GM23338 (cell line): ENCODE measurements around the gene ZNF440.

Source experiments
- CREB1 ChIP-seq: fragments of 250-450 bp; sonication (Bioruptor Pico); IDR thresholded peaks from 2 replicates; pipeline ENCODE4 v1.5.0; 2020; ENCODE audit warnings: low read depth, mild to moderate bottlenecking, moderate library complexity
- ETS1 ChIP-seq: IDR thresholded peaks from 2 replicates; pipeline ENCODE4 v1.6.1; 2016; ENCODE audit warnings: antibody characterized with exemption
- EZH2 ChIP-seq: fragments of 200-600 bp; sonication (generic); IDR thresholded peaks from one replicate; pipeline ENCODE4 v1.8.0; 2017; ENCODE audit warnings: antibody characterized with exemption, mild to moderate bottlenecking, low read depth; ENCODE audit not compliant: unreplicated experiment
- EZH2phosphoT487 ChIP-seq: fragments of 200-600 bp; sonication (generic); IDR thresholded peaks from one replicate; pipeline ENCODE4 v1.8.1; 2018; ENCODE audit warnings: antibody characterized with exemption; ENCODE audit not compliant: unreplicated experiment
- POLR2AphosphoS5 ChIP-seq: IDR thresholded peaks from 2 replicates; pipeline ENCODE4 v1.6.1; 2016; ENCODE audit warnings: antibody characterized with exemption, low read depth
- ZNF114 ChIP-seq: fragments of 250-450 bp; sonication (Bioruptor Pico); IDR thresholded peaks from 2 replicates; pipeline ENCODE4 v1.5.0; 2020; ENCODE audit warnings: mild to moderate bottlenecking, moderate library complexity
- ZNF331 ChIP-seq: fragments of 250-450 bp; sonication (Bioruptor Pico); IDR thresholded peaks from 2 replicates; pipeline ENCODE4 v1.5.0; 2020; ENCODE audit warnings: low read depth, mild to moderate bottlenecking, moderate library complexity
- TF ChIP-seq, protein P1 (sequence below), 2 experiments: fragments of 200-600 bp in 1 of 2; sonication (generic) in 1 of 2; conservative IDR thresholded peaks; 2 replicates each; pipeline versions ENCODE4 v1.5.1 to v1.6.1; 2016 to 2017; ENCODE audit warnings: antibody characterized with exemption in 2 of 2, low read depth in 2 of 2, mild to moderate bottlenecking in 2 of 2, moderate library complexity in 1 of 2
- TF ChIP-seq, protein P2 (sequence below): IDR thresholded peaks from one replicate; pipeline ENCODE4 v1.6.1; 2018; ENCODE audit warnings: antibody characterized with exemption; ENCODE audit not compliant: unreplicated experiment

DNA sequence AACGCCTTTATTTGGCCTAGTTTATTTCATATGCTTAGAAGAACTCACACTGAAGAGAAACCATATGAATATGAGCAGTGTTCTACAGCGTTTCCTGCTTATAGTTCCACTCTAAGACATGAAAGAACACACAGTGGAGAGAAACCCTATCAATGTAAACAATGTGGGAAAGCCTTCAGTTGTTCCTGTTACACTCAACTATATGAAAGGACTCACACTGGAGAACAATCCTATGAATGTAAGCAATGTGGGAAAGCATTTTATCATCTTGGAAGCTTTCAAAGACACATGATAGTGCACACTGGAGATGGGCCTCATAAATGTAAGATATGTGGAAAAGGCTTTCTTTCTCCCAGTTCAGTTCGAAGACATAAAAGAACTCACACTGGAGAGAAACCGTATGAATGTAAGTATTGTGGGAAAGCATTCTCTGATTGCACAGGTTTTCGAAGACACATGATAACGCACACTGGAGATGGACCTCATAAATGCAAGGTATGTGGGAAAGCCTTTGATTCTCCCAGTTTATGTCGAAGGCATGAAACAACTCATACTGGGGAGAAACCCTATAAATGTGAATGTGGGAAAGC, 33.5 kb upstream of the ZNF440 start:
- TF ChIP-seq, protein P1, sequence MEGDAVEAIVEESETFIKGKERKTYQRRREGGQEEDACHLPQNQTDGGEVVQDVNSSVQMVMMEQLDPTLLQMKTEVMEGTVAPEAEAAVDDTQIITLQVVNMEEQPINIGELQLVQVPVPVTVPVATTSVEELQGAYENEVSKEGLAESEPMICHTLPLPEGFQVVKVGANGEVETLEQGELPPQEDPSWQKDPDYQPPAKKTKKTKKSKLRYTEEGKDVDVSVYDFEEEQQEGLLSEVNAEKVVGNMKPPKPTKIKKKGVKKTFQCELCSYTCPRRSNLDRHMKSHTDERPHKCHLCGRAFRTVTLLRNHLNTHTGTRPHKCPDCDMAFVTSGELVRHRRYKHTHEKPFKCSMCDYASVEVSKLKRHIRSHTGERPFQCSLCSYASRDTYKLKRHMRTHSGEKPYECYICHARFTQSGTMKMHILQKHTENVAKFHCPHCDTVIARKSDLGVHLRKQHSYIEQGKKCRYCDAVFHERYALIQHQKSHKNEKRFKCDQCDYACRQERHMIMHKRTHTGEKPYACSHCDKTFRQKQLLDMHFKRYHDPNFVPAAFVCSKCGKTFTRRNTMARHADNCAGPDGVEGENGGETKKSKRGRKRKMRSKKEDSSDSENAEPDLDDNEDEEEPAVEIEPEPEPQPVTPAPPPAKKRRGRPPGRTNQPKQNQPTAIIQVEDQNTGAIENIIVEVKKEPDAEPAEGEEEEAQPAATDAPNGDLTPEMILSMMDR (conservative IDR thresholded peaks at IDR 0.05; ENCODE audit: low read depth in 2 of 2): no peak
- TF ChIP-seq EZH2: no peak
- no peak for TF ChIP-seq EZH2phosphoT487
- TF ChIP-seq ZNF331 (CRISPR knock-in tag): no peak
- TF ChIP-seq CREB1 (CRISPR knock-in tag): no peak
- no peak for TF ChIP-seq POLR2AphosphoS5
- no peak for TF ChIP-seq ZNF114
- TF ChIP-seq, protein P2, sequence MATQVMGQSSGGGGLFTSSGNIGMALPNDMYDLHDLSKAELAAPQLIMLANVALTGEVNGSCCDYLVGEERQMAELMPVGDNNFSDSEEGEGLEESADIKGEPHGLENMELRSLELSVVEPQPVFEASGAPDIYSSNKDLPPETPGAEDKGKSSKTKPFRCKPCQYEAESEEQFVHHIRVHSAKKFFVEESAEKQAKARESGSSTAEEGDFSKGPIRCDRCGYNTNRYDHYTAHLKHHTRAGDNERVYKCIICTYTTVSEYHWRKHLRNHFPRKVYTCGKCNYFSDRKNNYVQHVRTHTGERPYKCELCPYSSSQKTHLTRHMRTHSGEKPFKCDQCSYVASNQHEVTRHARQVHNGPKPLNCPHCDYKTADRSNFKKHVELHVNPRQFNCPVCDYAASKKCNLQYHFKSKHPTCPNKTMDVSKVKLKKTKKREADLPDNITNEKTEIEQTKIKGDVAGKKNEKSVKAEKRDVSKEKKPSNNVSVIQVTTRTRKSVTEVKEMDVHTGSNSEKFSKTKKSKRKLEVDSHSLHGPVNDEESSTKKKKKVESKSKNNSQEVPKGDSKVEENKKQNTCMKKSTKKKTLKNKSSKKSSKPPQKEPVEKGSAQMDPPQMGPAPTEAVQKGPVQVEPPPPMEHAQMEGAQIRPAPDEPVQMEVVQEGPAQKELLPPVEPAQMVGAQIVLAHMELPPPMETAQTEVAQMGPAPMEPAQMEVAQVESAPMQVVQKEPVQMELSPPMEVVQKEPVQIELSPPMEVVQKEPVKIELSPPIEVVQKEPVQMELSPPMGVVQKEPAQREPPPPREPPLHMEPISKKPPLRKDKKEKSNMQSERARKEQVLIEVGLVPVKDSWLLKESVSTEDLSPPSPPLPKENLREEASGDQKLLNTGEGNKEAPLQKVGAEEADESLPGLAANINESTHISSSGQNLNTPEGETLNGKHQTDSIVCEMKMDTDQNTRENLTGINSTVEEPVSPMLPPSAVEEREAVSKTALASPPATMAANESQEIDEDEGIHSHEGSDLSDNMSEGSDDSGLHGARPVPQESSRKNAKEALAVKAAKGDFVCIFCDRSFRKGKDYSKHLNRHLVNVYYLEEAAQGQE: no peak
- no peak for TF ChIP-seq ETS1
